ENCODE measurements around the gene S100A16.

GRCh38 chr1:153659175-153659534, 46.2 kb upstream of the S100A16 start:
- TF ChIP-seq CTCF (conservative IDR thresholded peaks at IDR 0.05; ENCODE audit: low read length), result no peak
- TF ChIP-seq EZH2phosphoT487 (IDR thresholded peaks at IDR 0.05; ENCODE audit: borderline replicate concordance, low read depth, low read length), result no peak
